IPS DF 6.9 (cell line): ENCODE data around the gene TMEM92.

Experiments used
- DNase-seq: peaks from one replicate; pipeline ENCODE4 v3.0.0-alpha.2; 2013; ENCODE audit warnings: low read depth, low spot score
- H3K27ac ChIP-seq: one replicate; pipeline ENCODE4 v1.5.1; 2013; ENCODE audit warnings: low read length, control low read depth
- H3K27me3 ChIP-seq: 2 replicates; pipeline ENCODE4 v1.6.1; 2013; ENCODE audit warnings: mild to moderate bottlenecking, low read length; ENCODE audit not compliant: control insufficient read depth, insufficient read depth
- H3K36me3 ChIP-seq: 2 replicates; pipeline ENCODE4 v1.6.1; 2013; ENCODE audit warnings: low read length; ENCODE audit not compliant: control insufficient read depth, insufficient read depth
- H3K4me1 ChIP-seq: 2 replicates; pipeline ENCODE4 v1.6.1; 2013; ENCODE audit warnings: low read length; ENCODE audit not compliant: control insufficient read depth, insufficient read depth
- H3K4me3 ChIP-seq: 2 replicates; pipeline ENCODE4 v1.5.1; 2013; ENCODE audit warnings: mild to moderate bottlenecking, low read length
- H3K9me3 ChIP-seq: 2 replicates; pipeline ENCODE4 v1.6.1; 2013; ENCODE audit warnings: low read length, inconsistent platforms; ENCODE audit not compliant: control insufficient read depth, insufficient read depth
- WGBS: extraction: QIAGEN DNeasy Blood & Tissue Kit; methylation state at CpG from one replicate; pipeline ENCODE4 v1.1.7; 2013; ENCODE audit warnings: mixed read lengths, missing lambda C conversion rate; ENCODE audit not compliant: insufficient read length, insufficient coverage; 5-methylcytosine and 5-hydroxymethylcytosine counted together

TMEM92 gene

GRCh38 chr17:50252781-50253180, 21.5 kb upstream of the TMEM92 start:
- WGBS: no CpG with 5 or more reads among the region's 3 CpGs
- Histone ChIP-seq H3K27me3 (no peaks in the 10 kb centered on the region), H3K27ac (no peak overlapping the region), H3K4me1 (no peaks in the 10 kb centered on the region), H3K4me3 (no peak overlapping the region), H3K36me3 (no peaks in the 10 kb centered on the region), H3K9me3 (no peaks in the 10 kb centered on the region)
- no peak for DNase-seq

GRCh38 chr17:50255766-50256635, 18.3 kb upstream of the TMEM92 start:
- WGBS: 92% methylated on average over 2 of the region's 12 CpGs
- no peaks in the 10 kb centered on the region for H3K9me3 ChIP-seq
- no peaks in the 10 kb centered on the region for H3K36me3 ChIP-seq
- H3K4me3 ChIP-seq: no peak overlapping the region
- no peaks in the 10 kb centered on the region for H3K27me3 ChIP-seq
- no peak overlapping the region for H3K27ac ChIP-seq
- DNase-seq: no peak
- peaks cover 1% of the 10 kb centered on the region; the same call in 1 of the 2 replicates for H3K4me1 ChIP-seq

DNA sequence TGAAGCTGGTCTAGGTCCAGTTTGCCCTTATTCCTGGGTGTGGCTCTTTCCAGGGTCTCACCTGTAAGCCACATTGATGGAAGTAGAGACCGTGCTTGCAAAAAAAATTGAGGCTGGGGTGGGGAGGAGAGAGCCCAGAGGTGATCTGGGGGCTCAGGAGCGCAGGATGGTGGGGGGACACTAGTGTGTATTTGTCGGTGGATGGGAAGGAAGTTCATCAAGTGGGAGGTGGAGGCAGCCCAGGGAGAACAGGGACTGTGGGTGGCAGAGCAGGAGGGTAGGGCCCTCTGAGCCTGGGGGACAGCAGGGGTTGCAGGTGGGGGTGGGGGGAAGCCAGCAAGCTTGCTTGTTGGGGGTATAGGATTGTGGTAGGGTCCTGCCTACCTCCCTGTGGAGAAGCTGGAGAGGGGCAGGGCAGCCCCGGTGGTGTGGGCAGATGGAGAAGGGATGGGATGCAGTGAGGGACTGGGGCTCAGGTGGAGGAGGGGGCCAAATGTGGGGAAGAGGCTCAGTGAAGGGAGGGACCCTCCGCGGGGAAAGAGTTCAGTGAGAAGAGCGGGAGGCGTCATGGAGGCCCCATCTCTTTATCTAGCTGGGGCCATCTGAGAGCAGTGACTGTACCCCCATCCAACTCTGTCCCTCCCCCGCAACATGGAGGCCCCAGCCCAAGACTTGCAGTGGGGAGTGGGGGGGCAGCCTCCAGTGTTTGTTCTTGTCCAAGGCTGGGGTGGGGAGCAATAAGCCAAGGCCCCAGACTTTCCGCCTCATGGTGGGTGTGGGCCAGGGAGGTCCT, 17.2 kb upstream of the TMEM92 start:
- no peak for DNase-seq
- Histone ChIP-seq H3K4me1 (peaks cover 1% of the 10 kb centered on the region; the same call in 1 of the 2 replicates), H3K9me3 (no peaks in the 10 kb centered on the region), H3K4me3 (no peak overlapping the region), H3K36me3 (no peaks in the 10 kb centered on the region), H3K27me3 (no peaks in the 10 kb centered on the region), H3K27ac (no peak overlapping the region)
- WGBS: no CpG with 5 or more reads among the region's 10 CpGs

- peaks cover 1% of the 10 kb centered on the region; the same call in 1 of the 2 replicates for H3K4me1 ChIP-seq
- no peak for DNase-seq
- WGBS: no CpG with 5 or more reads among the region's 15 CpGs
- no peaks in the 10 kb centered on the region for H3K9me3 ChIP-seq
- no peaks in the 10 kb centered on the region for H3K27me3 ChIP-seq
- H3K27ac ChIP-seq: no peak overlapping the region
- no peak overlapping the region for H3K4me3 ChIP-seq
- no peaks in the 10 kb centered on the region for H3K36me3 ChIP-seq
Measured at GRCh38 chr17:50257676-50258224, 16.5 kb upstream of the TMEM92 start.

DNA sequence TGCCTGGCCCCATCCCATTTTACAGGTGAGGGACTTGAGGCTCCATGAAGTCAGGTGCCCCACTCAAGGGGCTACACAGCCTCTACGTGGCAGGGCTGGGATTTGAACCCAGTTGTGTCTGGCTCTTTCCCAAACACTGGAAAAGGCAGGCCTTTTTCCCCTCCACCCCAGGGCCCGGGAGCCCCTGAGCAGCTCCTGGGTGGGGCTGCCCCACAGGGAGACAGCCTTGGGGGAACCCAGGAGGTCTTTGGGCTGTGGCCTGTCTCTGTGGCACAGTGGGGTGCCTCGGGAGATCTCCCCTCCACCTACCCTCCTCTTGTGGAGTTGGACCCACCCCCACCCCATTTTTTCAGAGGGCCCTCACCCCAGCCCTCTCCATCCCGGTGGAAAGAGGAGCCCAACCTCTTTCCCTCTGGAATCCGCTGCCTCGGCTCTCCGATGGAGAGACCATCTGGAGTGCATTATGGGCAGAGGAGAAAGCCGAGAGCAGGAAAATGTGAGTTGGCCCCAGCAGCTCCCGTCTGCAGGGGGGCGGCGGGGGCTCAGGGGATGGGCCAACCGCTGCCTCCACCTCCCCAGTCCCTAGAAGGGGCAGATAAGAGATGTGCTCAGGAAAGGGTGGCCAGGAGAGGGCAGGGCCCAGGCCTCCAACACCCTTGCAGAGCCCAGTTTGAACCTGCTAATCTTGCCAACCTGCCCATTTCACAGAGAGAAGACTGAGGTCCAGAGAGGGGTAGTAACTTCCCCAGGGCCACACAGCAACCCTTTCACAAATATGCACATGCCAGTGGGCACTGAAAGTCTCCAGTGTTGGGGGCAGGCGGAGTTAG, 15.4 kb upstream of the TMEM92 start:
- no peak overlapping the region for H3K4me3 ChIP-seq
- H3K36me3 ChIP-seq: no peaks in the 10 kb centered on the region
- H3K27ac ChIP-seq: no peak overlapping the region
- no peak for DNase-seq
- no peaks in the 10 kb centered on the region for H3K9me3 ChIP-seq
- peaks cover 1% of the 10 kb centered on the region; the same call in 1 of the 2 replicates for H3K4me1 ChIP-seq
- no CpG with 5 or more reads among the region's 13 CpGs for WGBS
- no peaks in the 10 kb centered on the region for H3K27me3 ChIP-seq

- Histone ChIP-seq H3K27me3 (no peaks in the 10 kb centered on the region), H3K4me3 (no peak overlapping the region), H3K36me3 (no peaks in the 10 kb centered on the region), H3K9me3 (no peaks in the 10 kb centered on the region), H3K27ac (no peak overlapping the region), H3K4me1 (peaks cover 6% of the 10 kb centered on the region)
- WGBS: no CpG with 5 or more reads among the region's 19 CpGs
- DNase-seq: no peak
Measured at GRCh38 chr17:50259477-50260324, 14.6 kb upstream of the TMEM92 start.

GRCh38 chr17:50260501-50260911, 13.8 kb upstream of the TMEM92 start:
- no peak overlapping the region for H3K27ac ChIP-seq
- DNase-seq: no peak
- no peaks in the 10 kb centered on the region for H3K27me3 ChIP-seq
- no peaks in the 10 kb centered on the region for H3K9me3 ChIP-seq
- H3K36me3 ChIP-seq: no peaks in the 10 kb centered on the region
- H3K4me3 ChIP-seq: no peak overlapping the region
- WGBS: no CpG with 5 or more reads among the region's 6 CpGs
- H3K4me1 ChIP-seq: peaks cover 9% of the 10 kb centered on the region

DNA sequence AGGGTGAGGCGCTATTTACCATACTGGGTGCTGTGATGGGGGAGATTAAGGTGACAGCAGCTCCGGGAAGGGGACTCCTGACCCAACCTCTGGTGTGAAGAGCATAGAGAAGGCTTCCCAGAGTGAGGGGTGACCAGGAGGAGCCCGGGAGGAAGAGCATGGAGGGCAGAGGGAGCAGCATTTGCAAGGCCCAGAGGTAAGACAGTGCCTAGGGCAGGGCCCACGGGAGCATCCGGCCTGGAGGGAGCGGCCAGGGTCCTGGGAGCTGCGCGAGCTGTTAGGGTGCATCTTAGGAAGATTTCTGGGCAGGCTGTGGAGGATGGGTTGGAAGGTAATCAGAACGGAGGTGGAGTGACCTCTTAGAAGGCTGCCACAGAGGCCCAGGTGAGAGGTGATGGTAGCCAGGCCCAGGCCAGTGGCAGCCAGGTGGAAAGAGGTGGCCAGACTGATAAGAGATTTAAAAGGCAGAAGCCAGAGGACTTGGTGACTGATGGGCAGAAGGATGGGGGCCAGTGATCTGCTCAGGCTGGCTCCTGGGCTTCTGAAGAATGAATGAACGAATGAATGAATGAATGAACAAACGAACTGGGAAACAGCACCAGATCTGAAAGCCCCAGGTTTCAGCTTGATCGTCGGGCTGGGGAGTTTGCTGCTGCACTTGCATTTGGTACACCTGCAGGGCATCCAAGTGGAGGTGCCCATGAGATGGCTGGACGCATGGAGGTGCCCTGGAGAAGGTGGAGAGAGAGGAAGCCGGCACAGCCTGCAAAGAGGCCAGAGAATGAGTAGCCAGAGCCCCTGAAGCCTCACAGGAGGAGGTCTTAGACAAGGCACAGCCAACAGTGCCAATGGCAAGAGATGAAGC, 13.0 kb upstream of the TMEM92 start:
- no peak overlapping the region for H3K27ac ChIP-seq
- no peak overlapping the region for H3K4me3 ChIP-seq
- no peaks in the 10 kb centered on the region for H3K36me3 ChIP-seq
- no peak for DNase-seq
- peaks cover 9% of the 10 kb centered on the region for H3K4me1 ChIP-seq
- H3K9me3 ChIP-seq: no peaks in the 10 kb centered on the region
- whole genome bisulfite sequencing: no CpG with 5 or more reads among the region's 15 CpGs
- no peaks in the 10 kb centered on the region for H3K27me3 ChIP-seq
